HG03280 (cell line): ENCODE data around the gene GOLGA7B.

ENCODE experiments used
- ATAC-seq: cut with Tn5 transposase; IDR thresholded peaks from one replicate; pipeline ENCODE4 v1.9.1; 2021; ENCODE audit warnings: mild to moderate bottlenecking, moderate library complexity; ENCODE audit not compliant: unreplicated experiment

Gene GOLGA7B

DNA sequence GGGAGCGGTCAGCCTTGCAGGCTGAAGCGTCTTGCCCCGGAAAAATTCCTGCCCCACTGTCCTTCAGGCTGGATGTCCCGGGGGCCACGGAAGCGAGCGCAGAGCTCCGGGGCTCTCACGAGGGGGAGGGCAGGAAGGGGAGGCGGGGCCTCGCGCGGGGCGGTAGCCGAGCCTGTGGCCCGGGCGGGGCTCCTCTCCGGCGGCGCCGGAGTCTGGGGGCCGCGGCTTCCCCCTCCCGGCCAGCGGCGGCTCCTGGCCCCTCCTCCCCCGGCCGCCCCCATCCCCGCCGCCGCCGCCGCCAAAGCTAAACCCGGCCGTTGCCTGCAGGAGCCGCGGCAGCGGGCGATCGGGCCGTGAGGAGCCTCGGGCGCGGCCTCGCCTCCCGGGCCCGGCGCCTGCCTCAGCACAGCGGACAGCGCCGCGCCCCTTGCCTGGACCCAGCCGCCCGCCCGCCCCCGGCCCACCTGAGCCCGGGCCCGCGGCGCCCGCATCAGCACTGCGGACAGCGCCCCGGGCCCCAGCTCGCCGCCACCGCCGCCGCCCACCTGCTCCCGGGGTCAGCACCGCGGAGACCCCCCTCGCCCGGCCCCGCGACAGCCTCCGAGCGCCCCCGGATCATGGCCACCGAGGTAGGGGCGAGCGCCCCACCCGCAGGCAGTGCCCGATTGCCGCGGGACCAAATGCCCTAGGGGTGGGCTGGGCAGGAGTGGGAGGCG, at the start of gene GOLGA7B:
Gene GOLGA7B, plus strand, starts transcription at position 157 of the 716 bp plus-strand sequence. Its CDS starts 461 bp downstream, at position 618.
- ATAC-seq = no peak

DNA sequence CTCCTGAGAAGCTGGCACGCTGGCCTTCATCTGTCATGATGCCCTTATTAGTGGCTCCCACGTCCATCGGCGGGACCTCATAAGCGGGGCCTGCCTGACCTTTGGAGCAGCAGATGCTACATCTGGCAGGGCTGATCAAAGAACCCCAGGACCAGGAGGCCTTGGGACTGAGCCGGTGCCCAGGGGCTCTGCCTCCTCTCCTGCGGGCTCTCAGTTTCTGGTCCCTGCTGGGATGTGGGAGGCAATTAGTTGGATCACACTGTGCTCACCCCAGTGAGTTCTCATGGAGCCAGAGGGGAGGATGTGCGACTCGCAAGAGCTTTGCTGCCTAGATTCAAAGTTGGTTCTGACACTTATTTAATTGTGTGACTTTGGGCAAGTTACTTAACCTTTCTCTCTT, 49.2 kb upstream of the GOLGA7B start:
- ATAC-seq = no peak

DNA sequence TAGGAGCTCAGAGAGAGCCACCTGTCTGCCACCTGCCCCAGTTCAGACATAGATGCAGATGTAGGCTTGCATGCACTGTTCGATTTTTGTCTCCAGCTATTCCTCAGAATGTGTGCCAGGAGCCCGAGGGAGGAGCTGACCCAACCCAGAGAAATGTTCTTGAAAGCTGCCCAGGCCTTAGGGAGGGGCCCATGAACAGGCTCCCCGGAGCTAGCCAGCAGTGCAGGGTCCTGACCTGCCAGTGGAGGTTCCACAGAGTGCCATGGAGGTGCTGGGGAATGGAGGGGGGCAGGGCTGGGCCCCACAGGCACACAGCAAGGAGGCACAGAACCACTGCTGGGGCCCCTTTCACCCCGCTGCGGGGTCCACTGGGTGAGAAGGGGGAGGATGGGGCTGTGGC, 48.2 kb upstream of the GOLGA7B start:
- ATAC-seq = no peak

DNA sequence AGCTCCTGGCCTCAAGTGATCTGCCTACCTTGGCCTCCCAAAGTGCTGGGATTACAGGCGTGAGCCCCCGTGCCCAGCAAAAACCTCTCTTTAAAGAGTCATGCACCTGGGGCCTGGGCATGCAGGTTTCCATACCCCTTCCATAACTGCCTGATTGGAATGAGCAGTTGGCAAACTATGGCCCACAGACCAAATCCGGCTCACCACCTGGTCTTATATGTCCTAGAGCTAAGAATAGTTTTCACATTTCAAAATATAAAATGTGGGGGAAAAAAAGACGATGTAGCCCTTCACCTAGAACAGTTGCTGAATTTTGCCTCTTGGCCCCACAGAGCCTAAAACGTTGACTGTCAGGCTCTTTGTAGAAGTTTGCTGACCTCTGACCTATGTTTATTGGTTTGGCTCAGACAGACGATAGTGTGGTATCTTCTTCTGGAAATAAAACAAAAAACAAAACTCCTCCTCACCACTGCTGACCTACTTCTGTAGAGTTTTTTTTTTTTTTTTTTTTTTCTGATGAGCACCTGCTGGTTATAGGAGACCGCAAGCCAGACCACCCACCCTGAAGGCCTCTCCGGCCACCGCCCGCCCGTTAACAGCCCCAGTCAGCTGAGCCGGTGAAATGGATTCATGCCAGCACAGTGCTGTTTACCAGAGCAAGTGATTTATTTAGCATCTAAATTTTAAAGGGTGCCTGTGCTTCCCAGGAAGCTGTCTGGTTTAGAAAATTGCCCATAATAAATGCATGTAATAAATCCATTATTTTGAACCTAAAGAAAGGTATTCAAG, 44.4 kb upstream of the GOLGA7B start:
- ATAC-seq = no peak

DNA sequence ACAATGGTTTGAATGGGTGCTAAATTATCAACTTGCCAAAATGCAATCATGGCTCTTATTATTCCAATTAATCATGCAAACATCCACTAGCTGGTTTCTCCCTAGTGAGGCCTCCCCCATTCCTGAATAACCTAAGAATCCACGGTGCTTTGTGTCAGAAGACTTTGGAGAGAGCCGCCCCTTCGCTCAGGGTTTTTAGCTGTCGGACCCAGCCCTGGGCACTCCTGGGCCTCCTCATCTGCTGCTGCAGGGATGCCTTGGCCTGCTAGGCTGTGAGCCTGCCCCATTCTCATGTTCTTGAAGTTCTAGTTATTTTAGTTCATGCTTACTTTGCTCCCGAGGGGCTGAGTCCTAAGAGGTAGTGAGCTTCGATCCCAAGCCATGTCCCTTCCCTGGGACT, 43.7 kb upstream of the GOLGA7B start:
- ATAC-seq = no peak

DNA sequence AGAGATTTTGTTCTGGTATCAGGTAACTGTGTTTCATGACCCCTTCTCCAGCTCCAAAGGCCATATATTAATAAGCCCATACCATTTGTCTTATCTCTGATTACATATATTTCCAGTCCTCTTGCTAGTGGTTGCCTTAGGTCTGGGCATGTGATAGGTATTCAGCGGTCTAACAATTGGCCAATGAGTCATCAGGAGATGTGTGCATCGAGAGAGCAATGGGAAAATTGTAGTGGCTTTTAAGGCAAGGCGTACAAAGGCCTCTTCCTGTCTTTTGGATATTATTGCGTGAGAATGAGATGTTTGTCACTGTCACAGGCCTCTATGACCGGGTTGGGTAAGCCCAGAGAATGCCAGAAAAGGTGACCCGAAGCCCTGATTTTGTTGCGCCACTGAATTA, 39.2 kb upstream of the GOLGA7B start:
- no peak for ATAC-seq

DNA sequence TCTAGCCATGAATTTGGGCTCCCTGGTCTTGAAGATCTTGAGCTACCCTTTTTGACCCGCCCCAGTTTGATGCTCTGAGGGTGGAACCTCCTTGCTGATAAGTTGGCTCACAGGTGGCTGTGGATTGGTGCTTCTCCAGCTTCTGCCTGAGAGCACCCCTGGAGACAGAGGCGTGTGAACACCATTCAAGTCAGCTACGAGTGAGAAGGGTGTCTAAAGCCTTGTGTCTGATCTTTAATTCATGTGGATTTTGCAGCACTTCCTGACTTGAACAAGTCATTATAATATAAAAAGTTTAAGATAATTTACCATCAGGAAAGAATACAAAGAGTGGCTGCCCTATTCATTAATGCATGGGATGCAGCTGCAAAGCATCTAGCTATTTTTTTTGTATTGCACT, 37.7 kb upstream of the GOLGA7B start:
- no peak for ATAC-seq

DNA sequence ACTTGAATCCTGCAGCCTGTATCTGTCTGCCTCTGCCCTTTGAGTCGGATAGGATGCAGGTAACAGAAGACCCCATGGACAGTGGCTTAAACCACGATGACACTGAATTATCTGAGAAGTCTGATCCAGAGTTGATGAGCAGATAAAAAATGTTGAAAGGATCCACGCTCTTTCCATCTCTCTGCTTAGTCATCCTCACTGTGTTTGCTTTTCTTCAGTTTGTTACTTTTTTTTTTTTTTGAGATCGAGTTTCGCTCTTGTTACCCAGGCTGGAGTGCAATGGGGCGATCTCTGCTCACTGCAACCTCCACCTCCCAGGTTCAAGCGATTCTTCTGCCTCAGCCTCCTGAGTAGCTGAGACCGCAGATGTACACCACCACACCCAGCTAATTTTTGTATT, 36.9 kb upstream of the GOLGA7B start:
- no peak for ATAC-seq

DNA sequence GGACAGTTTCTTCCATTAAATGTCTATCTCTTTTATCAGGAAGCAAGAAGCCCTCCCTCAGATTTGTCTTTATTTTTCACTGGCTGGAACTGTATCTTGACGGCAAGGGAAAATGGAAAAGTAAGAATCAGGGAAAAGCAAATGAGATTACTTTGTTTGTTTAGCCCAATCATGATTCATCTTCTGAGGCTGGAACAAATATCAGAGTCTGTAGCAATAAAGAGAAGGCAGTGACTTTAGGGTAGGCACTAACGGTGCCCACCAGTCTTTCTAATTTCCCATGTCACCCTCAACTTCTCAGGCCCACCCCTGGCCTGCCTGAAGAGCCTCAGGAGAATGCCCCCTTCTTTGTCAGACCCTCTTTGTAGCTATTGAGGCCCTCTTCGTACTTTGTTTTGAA, 36.3 kb upstream of the GOLGA7B start:
- no peak for ATAC-seq

DNA sequence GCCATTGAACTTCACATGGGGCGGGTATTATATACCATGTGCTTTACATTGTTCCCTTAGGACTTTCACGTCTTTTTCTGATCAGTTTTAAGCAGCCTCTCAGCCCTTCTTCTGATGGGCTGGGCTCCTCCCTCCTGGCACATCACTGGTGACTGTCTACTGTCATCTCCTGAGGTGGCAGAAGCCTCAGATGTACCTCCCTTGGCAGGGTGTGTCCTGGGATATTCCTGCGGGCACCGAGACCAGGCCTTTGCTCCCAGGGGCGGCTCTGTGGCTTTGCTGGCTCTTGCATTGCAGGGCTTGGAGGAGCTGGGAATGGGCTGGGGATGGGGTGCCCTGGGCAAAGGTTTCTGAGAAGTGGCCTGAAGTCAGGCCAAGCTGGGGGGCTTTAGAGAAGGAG, 34.6 kb upstream of the GOLGA7B start:
- no peak for ATAC-seq

DNA sequence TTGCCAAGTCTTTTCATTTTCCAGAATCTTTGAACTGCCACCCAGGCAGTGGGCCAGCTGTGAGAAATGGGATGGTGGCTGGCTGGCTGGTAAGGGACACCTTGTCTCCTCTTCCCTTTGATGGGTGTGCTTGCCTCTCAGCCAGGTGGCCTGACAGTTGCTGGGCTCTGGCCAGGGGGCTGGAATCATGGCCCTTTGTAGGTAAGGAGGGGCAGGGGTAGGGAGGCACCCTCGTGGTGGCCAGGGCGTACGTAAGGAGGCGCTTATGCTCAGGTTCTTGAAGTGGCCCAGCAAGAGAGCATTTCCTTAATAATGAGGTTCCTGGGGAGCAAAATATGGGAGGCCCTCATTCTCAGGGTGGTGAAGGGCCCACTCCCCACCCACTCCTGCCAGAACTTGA, 33.0 kb upstream of the GOLGA7B start:
- ATAC-seq = no peak

DNA sequence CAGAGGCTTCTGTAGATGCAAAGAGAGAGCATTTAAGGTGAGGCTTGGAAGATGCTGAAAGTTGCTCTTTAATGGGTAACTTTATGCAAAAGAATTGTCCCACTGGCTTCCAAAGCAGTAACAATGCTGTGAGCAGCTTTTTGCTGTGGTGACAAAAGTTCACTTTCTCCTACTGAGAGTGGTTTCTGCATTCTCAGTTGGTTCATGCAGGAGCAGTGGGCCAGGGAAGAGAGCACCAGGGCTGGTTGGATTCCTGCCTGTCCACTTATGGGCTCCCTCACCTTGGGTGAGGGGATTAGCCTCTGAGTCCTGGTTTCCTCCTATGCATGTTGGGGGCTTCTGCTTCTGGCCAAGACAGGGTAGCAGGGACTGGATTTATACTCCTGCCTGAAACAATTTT, 31.1 kb upstream of the GOLGA7B start:
- ATAC-seq = no peak

DNA sequence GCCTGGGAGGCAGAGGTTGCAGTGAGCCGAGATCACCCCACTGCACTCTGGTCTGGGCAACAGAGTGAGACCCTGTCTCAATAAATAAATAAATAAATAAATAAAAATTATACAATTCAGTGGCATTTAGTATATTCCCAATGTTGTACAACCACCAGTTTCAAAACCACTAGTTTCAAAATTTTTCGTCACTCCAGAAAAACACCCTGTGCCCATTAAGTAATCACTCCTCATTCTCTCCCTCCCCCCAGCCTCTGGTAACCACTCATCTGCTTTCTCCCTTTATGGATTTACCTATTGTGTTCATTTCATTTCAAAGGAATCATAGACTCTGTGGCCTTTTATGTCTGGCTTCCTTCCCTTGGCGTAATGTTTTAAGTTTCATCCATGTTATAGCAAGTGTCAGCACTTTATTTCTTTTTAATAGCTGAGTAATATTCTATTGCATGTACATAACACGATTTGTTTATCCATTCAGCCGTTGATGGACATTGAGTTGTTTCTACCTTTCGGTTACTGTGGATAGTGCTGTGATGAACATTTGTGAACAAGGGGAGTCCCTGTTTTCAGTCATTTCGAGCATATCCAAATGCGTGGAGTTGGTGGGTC, 29.4 kb upstream of the GOLGA7B start:
- no peak for ATAC-seq

DNA sequence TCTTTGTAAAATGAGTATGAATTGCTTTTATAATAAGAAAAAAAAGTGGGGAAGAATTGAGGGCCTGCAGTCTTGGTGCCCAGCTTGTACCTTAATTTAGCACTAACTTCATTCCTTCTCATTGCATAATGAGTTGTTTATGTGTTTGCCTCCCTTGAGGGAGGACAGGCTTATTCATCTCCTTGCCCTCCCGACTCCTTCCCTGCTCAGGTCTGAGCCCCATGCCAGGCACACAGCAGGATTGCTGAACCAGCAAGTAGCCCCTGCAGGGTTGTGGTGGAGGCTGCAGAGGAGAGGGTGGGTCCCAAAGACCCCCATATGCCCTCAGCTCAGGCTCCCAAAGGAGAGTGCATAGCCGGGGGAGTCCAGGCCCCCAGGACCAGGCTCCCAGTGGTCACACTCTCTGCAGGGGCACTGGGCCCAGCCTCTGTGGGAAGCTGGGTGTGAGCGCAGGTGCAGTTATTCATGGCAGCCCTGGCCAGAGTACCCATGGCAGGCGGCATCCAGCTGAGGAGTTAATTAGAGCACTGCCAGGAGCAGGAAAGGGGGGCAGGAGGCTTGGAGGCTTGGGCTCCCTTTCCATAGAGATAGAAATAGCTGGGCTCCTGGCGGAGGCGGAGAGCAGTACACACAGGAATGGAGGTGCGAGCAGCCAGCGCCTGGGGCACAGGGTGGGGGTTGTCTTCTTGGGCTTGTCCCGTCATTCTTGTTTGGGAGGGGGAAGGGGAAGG, 28.2 kb upstream of the GOLGA7B start:
- ATAC-seq = no peak

DNA sequence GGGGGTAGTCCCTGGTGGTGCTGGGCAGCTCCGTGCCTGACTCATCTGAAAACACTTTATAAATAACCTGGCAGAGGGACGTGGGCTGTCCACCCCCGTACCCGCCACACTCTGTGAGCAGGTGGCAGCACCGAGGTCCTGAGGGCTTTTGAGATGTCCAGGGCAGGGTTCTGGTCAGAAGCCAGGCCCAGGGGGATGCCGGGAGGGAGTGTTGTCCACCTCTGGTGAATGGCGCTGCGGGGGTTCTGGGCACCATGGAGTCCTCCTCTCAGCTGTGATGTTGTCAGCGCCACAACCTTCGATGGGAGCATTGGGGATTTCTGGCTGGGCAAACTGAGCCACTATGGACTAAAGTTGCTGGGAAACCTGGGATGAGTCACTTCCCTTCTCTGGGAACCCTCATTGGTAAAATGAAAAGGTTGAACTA, 27.4 kb upstream of the GOLGA7B start:
- no peak for ATAC-seq

DNA sequence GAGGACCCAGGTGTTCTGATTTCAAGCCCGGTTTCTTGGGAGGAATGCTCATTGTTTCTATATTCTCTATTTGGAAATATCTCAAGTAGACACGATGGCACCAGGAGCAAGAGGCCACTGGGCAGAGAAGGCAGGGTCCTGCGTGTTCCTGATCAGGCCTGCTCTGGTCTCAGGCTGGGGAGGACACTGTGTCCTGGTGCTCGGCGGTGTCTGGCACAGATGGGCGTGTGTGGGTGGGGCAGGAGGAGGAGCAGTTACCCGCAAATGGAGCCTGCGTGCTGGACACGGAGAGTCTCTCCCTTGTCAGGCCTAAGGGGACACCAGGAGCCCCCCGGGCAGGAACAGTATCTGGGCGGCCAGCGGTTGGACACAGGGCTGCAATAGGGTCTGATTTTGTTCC, 25.9 kb upstream of the GOLGA7B start:
- no peak for ATAC-seq

DNA sequence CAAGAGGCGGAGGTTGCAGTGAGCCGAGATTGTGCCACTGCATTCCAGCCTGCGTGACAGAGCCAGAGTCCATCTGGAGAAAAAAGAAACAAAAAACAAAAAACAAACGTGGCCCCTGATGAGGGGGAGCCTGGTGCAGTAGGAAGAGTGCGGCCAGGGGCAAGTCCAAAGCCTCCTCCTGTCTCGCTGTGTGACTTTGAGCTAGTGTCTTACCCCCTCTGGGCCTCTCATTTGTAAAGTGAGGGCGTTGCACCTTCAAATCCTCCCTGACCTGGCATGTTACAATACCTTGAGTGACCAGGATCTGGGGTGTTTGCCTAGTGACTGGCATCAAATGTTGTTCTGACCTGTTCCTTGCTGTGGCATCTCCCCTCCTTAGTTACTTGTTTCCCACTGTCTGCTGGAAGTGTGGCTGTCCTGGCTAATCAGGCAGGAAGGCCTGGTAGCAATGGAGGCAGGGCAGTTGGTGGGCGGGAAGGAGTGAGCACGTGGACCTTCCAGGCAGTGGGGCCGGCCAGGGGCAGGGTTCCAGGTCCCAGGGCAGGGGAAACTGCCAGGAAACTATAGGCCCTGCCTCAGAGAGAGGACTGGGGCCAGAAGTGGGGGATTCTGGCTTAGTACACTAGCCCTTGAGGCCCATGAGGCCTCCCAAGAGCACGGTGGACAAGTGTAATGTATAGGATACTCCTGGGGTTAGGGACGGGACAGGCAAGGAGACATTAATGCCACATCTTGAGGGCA, 24.5 kb upstream of the GOLGA7B start:
- ATAC-seq = no peak

DNA sequence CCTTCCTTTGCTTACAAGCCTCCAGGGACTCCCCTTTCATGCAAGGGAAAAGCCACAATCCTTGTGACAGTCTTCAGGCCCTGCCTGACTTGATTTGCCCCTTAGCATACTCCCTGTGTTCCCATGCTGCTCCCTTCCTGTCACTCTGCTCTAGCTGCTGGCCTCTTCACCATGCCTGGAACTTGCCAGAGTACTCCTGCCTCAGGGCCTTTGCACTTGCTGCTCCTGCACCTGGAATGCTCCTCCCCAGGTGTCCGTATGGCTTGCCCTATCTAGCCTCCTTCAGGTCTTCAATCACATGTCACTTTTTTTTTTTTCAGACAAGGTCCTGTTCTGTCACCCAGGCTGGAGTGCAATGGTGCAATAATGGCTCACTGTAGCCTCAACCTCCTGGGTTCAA, 22.8 kb upstream of the GOLGA7B start:
- ATAC-seq = no peak

DNA sequence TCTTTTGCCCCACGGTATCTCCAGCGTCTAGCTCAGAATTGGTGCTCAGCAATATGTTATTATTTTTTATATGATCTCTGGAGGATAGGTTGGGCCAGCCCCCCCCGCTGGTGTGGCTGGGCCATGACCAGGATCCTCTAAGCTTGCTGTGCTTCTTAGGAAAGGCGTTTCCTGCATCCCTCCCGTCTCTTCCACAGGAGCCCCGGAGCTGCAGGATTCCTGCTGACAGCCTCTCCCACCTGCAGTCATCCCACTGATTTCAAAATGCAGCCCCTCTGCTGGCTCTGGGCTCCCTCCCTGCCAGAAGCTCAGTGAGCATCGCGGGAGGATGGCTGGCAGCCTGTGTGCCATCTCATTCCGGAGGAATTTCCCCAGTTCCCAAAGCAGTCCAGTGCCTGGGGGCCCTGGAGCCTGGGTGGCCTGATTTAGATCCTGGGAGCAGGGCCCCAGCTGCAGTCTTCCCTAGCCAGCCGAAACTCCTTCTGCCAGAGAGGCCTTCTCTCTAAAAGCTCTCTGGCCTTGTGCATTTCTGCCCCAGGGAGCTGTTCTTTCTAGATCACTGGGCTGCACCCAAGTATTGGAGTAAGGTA, 21.8 kb upstream of the GOLGA7B start:
- ATAC-seq = no peak

DNA sequence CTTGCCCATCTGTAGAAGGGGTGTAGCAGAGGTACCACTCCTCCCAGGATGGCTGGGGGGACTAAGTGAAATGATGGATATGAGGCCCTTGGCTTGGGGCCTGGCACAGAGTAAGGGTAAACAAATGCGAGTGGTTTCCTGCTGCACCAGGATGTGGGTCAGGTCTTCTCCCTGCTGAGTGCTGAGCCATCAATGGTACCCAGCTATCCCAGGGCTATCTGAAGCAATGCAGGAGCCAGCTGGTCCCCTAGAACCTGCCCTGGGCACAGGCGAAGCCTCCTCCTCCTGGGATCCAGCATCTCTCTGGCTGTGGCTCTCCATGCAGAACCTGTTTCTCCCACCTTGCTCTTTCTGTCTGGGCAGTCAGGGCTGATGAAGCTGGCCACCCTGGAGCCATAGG, 20.9 kb upstream of the GOLGA7B start:
- no peak for ATAC-seq
